Erythroblast (primary cell): ENCODE results near the gene ITGA4.

ENCODE experiments used
- GATA1 ChIP-seq: IDR thresholded peaks from 2 replicates; pipeline ENCODE4 v1.6.1; 2011; ENCODE audit warnings: low read depth, mild to moderate bottlenecking, control low read depth, low read length, moderate library complexity
- POLR2A ChIP-seq: IDR thresholded peaks from 2 replicates; pipeline ENCODE4 v1.6.1; 2011; ENCODE audit warnings: mild to moderate bottlenecking, low read length

GRCh38 chr2:181420259-181421130 lies 36.7 kb upstream of the ITGA4 start:
- TF ChIP-seq POLR2A (no peak), GATA1 (no peak)
